ENCODE results near the gene NLGN4X.

The NLGN4X gene

GRCh38 chrX:6149060-6149872 is 79.4 kb downstream of the NLGN4X start:
- DNase-seq = no peak

GRCh38 chrX:6134255-6134654 is 94.4 kb downstream of the NLGN4X start:
- no peak for DNase-seq

- DNase-seq = no peak
Observed at GRCh38 chrX:6132970-6133369, 95.7 kb downstream of the NLGN4X start.

- no peak for DNase-seq
Observed at GRCh38 chrX:6131287-6131686, 97.4 kb downstream of the NLGN4X start.

- no peak for DNase-seq
Observed at GRCh38 chrX:6129195-6129594, 99.5 kb downstream of the NLGN4X start.

GRCh38 chrX:6120329-6120728 is 108.3 kb downstream of the NLGN4X start:
- no peak for DNase-seq

GRCh38 chrX:6095469-6095868 is 133.2 kb downstream of the NLGN4X start:
- DNase-seq = no peak

GRCh38 chrX:6074532-6074931 is 154.1 kb downstream of the NLGN4X start:
- no peak for DNase-seq

GRCh38 chrX:6071731-6072130 is 156.9 kb downstream of the NLGN4X start:
- no peak for DNase-seq

GRCh38 chrX:6067600-6067999 is 161.1 kb downstream of the NLGN4X start:
- no peak for DNase-seq

- no peak for DNase-seq
Observed at GRCh38 chrX:6053141-6053540, 175.5 kb downstream of the NLGN4X start.

GRCh38 chrX:6052111-6052745 is 176.4 kb downstream of the NLGN4X start:
- DNase-seq = no peak

- no peak for DNase-seq
Observed at GRCh38 chrX:6049132-6049531, 179.5 kb downstream of the NLGN4X start.

- DNase-seq = no peak
Observed at GRCh38 chrX:6041630-6042029, 187.0 kb downstream of the NLGN4X start.

- DNase-seq = no peak
Observed at GRCh38 chrX:6029014-6029413, 199.7 kb downstream of the NLGN4X start.

- no peak for DNase-seq
Observed at GRCh38 chrX:6026980-6027379, 201.7 kb downstream of the NLGN4X start.

- DNase-seq = no peak
Observed at GRCh38 chrX:6026429-6026828, 202.2 kb downstream of the NLGN4X start.

GRCh38 chrX:6024204-6024603 is 204.5 kb downstream of the NLGN4X start:
- no peak for DNase-seq

- peak; percentile 4 for DNase-seq
Observed at GRCh38 chrX:6021316-6022091, 207.2 kb downstream of the NLGN4X start.

GRCh38 chrX:6019076-6019475 is 209.6 kb downstream of the NLGN4X start:
- DNase-seq = no peak

GRCh38 chrX:6015423-6015822 is 213.2 kb downstream of the NLGN4X start:
- no peak for DNase-seq

- DNase-seq = no peak
Observed at GRCh38 chrX:6012357-6012756, 216.3 kb downstream of the NLGN4X start.

GRCh38 chrX:6005856-6006255 is 222.8 kb downstream of the NLGN4X start:
- no peak for DNase-seq

GRCh38 chrX:6004529-6004928 is 224.1 kb downstream of the NLGN4X start:
- no peak for DNase-seq

Data from hematopoietic multipotent progenitor cell treated with erythropoietin and hydrocortisone succinate and interleukin-3 and kit ligand, for 8 days (in vitro differentiated cells).